HepG2 (cell line): Measurements from ENCODE around the gene PLET1. TPM values are rescaled to one million over a fixed set of nuclear protein-coding genes. Genes with fewer than 3 reads are reported as not detected.
A peak's percentile ranks its signal among the peaks of the same experiment; 100 is the strongest.

Experiments used
- ATAC-seq: fragments of 200-7000 bp; cut with Tn5 transposase; 3 replicates; pipeline ENCODE4 v1.9.1; 2020; ENCODE audit warnings: mild to moderate bottlenecking, moderate library complexity
- BruUV-seq: library from RNA; stranded (reverse); fragments of 400-500 nt; replicated peaks from 2 replicates; lab custom pipeline; 2021; lab: Mats Ljungman, UMichigan
- CTCF ChIA-PET: fragments of 300-600 bp; formaldehyde crosslinking; extraction: SDS; loops from one replicate; lab custom pipeline; 2021; ENCODE audit warnings: low total read pairs, inconsistent platforms, low intra/inter-chr PET ratio; lab: Yijun Ruan, JAX
- POLR2A ChIA-PET: fragments of 350-600 bp; sonication (Branson Sonifier 250); formaldehyde crosslinking; loops from one replicate; lab custom pipeline; 2020; ENCODE audit warnings: antibody characterized with exemption, inconsistent platforms; lab: Yijun Ruan, JAX
- DNase-seq: peaks from one replicate; pipeline ENCODE4 v3.0.0-alpha.2; 2015; ENCODE audit warnings: low spot score
- FAIRE-seq: peaks from 3 replicates; lab custom pipeline; 2011; peaks lifted over from hg19 to GRCh38; lab: Jason Lieb, UNC
- H2AFZ ChIP-seq: one replicate; pipeline ENCODE4 v1.6.1; 2011; ENCODE audit warnings: low read length, inconsistent platforms
- H3K27ac ChIP-seq: fragments of 300-600 bp; 3 replicates; pipeline ENCODE4 v1.8.0; 2011; ENCODE audit warnings: mixed run types, mild to moderate bottlenecking, mixed read lengths, low read length, inconsistent platforms; ENCODE audit not compliant: insufficient read depth; ENCODE audit errors: extremely low read length
- H3K27me3 ChIP-seq, 2 experiments: fragments of 200-600 bp in 1 of 2; 2 replicates in 1 of 2; 3 replicates in 1 of 2; pipeline versions ENCODE4 v1.6.0 to v1.8.0; 2011; ENCODE audit warnings: low read length in 2 of 2, mild to moderate bottlenecking in 2 of 2, moderate library complexity in 2 of 2, inconsistent platforms in 1 of 2; ENCODE audit not compliant: insufficient read depth in 2 of 2, control insufficient read depth in 1 of 2
- H3K36me3 ChIP-seq, 2 experiments: fragments of 200-600 bp in 1 of 2; replicated peaks in 1 of 2; 2 replicates in 1 of 2; 3 replicates in 1 of 2; pipeline versions ENCODE4 v1.5.1 to v1.8.0; 2011; ENCODE audit warnings: low read length in 2 of 2, inconsistent platforms in 1 of 2; ENCODE audit not compliant: insufficient read depth in 2 of 2, control insufficient read depth in 1 of 2
- H3K4me1 ChIP-seq: 2 replicates; pipeline ENCODE4 v1.5.1; 2012; ENCODE audit warnings: low read length, inconsistent platforms; ENCODE audit not compliant: insufficient read depth
- H3K4me2 ChIP-seq: 2 replicates; pipeline ENCODE4 v1.6.0; 2011; ENCODE audit warnings: low read depth, low read length, inconsistent platforms
- H3K4me3 ChIP-seq, 3 experiments: fragments of 200-600 bp in 1 of 3; sonication (generic), shearing (Covaris generic) in 1 of 3; replicated peaks in 1 of 3; 2 replicates each; pipeline ENCODE4 v1.5.1; 2011 to 2016; ENCODE audit warnings: low read length in 3 of 3, inconsistent platforms in 2 of 3, low read depth in 2 of 3, mild to moderate bottlenecking in 2 of 3, control low read depth in 1 of 3, mixed read lengths in 1 of 3; ENCODE audit not compliant: insufficient read depth in 1 of 3
- H3K79me2 ChIP-seq: one replicate; pipeline ENCODE4 v1.6.1; 2011; ENCODE audit warnings: low read length, inconsistent platforms; ENCODE audit not compliant: insufficient read depth
- H3K9ac ChIP-seq: 2 replicates; pipeline ENCODE4 v1.6.0; 2011; ENCODE audit warnings: mild to moderate bottlenecking, low read depth, low read length, inconsistent platforms; ENCODE audit not compliant: insufficient read depth
- H3K9me3 ChIP-seq: 2 replicates; pipeline ENCODE4 v1.5.1; 2012; ENCODE audit warnings: mild to moderate bottlenecking, low read length
- H4K20me1 ChIP-seq: 2 replicates; pipeline ENCODE4 v1.6.0; 2011; ENCODE audit warnings: inconsistent platforms, mild to moderate bottlenecking, low read length, moderate library complexity; ENCODE audit not compliant: insufficient read depth
- CENPBD1 ChIP-seq: sonication (generic); formaldehyde crosslinking; IDR thresholded peaks from 2 replicates; pipeline ENCODE4 v1.8.0; 2022; ENCODE audit warnings: missing genetic modification reagents, low read depth, mild to moderate bottlenecking, borderline replicate concordance
- RAD21 ChIP-seq: fragments of 450-650 bp; formaldehyde crosslinking; IDR thresholded peaks from 2 replicates; pipeline ENCODE4 v1.5.0; 2020; ENCODE audit warnings: mild to moderate bottlenecking
- SP1 ChIP-seq, 2 experiments: fragments of 450-650 bp in 1 of 2; sonication (generic) in 1 of 2; formaldehyde crosslinking in 1 of 2; IDR thresholded peaks; 2 replicates each; pipeline versions ENCODE4 v1.4.0 to v1.6.1; 2016 to 2020; ENCODE audit warnings: missing genetic modification reagents in 1 of 2
- TSC22D2 ChIP-seq: sonication (generic); formaldehyde crosslinking; IDR thresholded peaks from 2 replicates; pipeline ENCODE4 v1.5.1; 2020; ENCODE audit warnings: missing genetic modification reagents, mild to moderate bottlenecking, borderline replicate concordance
- ZFP82 ChIP-seq: sonication (generic); formaldehyde crosslinking; IDR thresholded peaks from 2 replicates; pipeline ENCODE4 v1.5.1; 2020; ENCODE audit warnings: mild to moderate bottlenecking, missing genetic modification reagents, borderline replicate concordance
- ZNF274 ChIP-seq: sonication (generic); formaldehyde crosslinking; IDR thresholded peaks from 2 replicates; pipeline ENCODE4 v1.5.1; 2020; ENCODE audit warnings: mild to moderate bottlenecking, missing genetic modification reagents
- ZNF296 ChIP-seq: sonication (generic); formaldehyde crosslinking; conservative IDR thresholded peaks from 2 replicates; pipeline ENCODE4 v1.5.0; 2020; ENCODE audit warnings: mild to moderate bottlenecking, missing genetic modification reagents
- ZNF44 ChIP-seq: sonication (generic); formaldehyde crosslinking; IDR thresholded peaks from 2 replicates; pipeline ENCODE4 v1.5.1; 2020; ENCODE audit warnings: mild to moderate bottlenecking, missing genetic modification reagents
- ZNF580 ChIP-seq: IDR thresholded peaks from 2 replicates; pipeline ENCODE4 v1.6.1; 2016; ENCODE audit warnings: low read depth, borderline replicate concordance
- ZNF792 ChIP-seq: IDR thresholded peaks from 2 replicates; pipeline ENCODE4 v1.6.1; 2016
- WGBS: methylation state at CpG from one replicate; pipeline ENCODE4 v1.1.6; 2017; ENCODE audit warnings: low lambda C conversion rate; 5-methylcytosine and 5-hydroxymethylcytosine counted together
- in situ Hi-C: cut with HindIII; loops from 2 replicates; pipeline ENCODE4 v1.10.0; 2017; ENCODE audit warnings: low pct_unique_long_range_greater_than_20kb; ENCODE audit not compliant: extremely low pct_ligation_motif_present
- intact Hi-C: fragments of 100-400 bp; cut with micrococcal nuclease; formaldehyde crosslinking; loops from one replicate; pipeline ENCODE4 v1.10.0; 2022; ENCODE audit not compliant: unreplicated experiment
- polyA plus RNA-seq, 8 experiments: library from polyadenylated mRNA; depleted of rRNA in 3 of 8; stranded (reverse) in 7 of 8; unstranded in 1 of 8; fragments of >200 nt; fragmentation: Illumina TruSeq in 4 of 8; extraction: Trizol in 4 of 8; gene quantifications; 2 replicates each; pipeline versions ENCODE4 v1.2.1 to v1.2.3, GENCODE V29; 2011 to 2016; ENCODE audit warnings: low read depth in 4 of 8, missing spikeins in 1 of 8, mixed read lengths in 1 of 8; ENCODE audit not compliant: insufficient read depth in 1 of 8
- total RNA-seq, 5 experiments: library from RNA; depleted of rRNA; stranded (reverse); fragments of >200 nt; fragmentation: Illumina TruSeq; extraction: Trizol; gene quantifications; 2 replicates each; pipeline ENCODE4 v1.2.3, GENCODE V29; 2016; ENCODE audit warnings: low read depth in 1 of 5
- TF ChIP-seq, protein P1 (sequence below): sonication (generic); formaldehyde crosslinking; IDR thresholded peaks from 2 replicates; pipeline ENCODE4 v1.5.0; 2020; ENCODE audit warnings: mild to moderate bottlenecking, missing genetic modification reagents, moderate library complexity
- TF ChIP-seq, protein P2 (sequence below): sonication (generic); formaldehyde crosslinking; IDR thresholded peaks from 2 replicates; pipeline ENCODE4 v1.4.0; 2020; ENCODE audit warnings: missing genetic modification reagents, mild to moderate bottlenecking, borderline replicate concordance
- TF ChIP-seq, protein P3 (sequence below): sonication (generic); formaldehyde crosslinking; IDR thresholded peaks from 2 replicates; pipeline ENCODE4 v1.5.0; 2020; ENCODE audit warnings: missing genetic modification reagents
- TF ChIP-seq, protein P4 (sequence below): sonication (generic); formaldehyde crosslinking; IDR thresholded peaks from 2 replicates; pipeline ENCODE4 v1.5.1; 2020; ENCODE audit warnings: missing genetic modification reagents, mild to moderate bottlenecking, borderline replicate concordance

Gene PLET1
- total and polyA plus RNA-seq, 2 of the 13 experiments (the other 11 are each of a cell fraction or from before 2014, with no cell fraction given): not detected

- Histone ChIP-seq H3K4me3 (peak overlapping the region; percentile 33 to 62 (median 46); a peak in 5 of 6 replicates), H3K4me2 (peak overlapping the region; percentile 96), H3K36me3 (no peaks in the 10 kb centered on the region), H3K27me3 (no peaks in the 10 kb centered on the region), H2AFZ (peak overlapping the region; percentile 78), H3K4me1 (peaks cover 23% of the 10 kb centered on the region), H3K27ac (no peak overlapping the region), H3K9ac (0 out of 2 replicates have a peak overlapping the region, but pooled peaks have one; percentile 0), H3K9me3 (no peaks in the 10 kb centered on the region), H3K79me2 (no peaks in the 10 kb centered on the region), H4K20me1 (no peaks in the 10 kb centered on the region)
- POLR2A ChIA-PET: interaction anchor here (1.0 kb wide), 1 partner anchor 59 kb away, joined by 5 read pairs; no protein-coding TSS in a partner anchor
- DNase-seq: peak; percentile 30
- intact Hi-C loops (loop anchor here (1.0 kb wide), 2 partner anchors 61 to 167 kb away; no protein-coding TSS in a partner anchor), in situ Hi-C loops (loop anchor here (5.0 to 10.0 kb wide), 3 partner anchors 58 to 1005 kb away; no protein-coding TSS in a partner anchor)
- FAIRE-seq: no peak
- BruUV-seq: no TSS peak
- CTCF ChIA-PET: interaction anchor here (1.1 to 7.1 kb wide), 3 partner anchors 35 to 166 kb away, joined by 3 to 128 read pairs (median 10); no protein-coding TSS in a partner anchor
- 0% methylated on average over 5 of the region's 15 CpGs for WGBS
- peak; percentile 87 for ATAC-seq
- TF ChIP-seq CENPBD1 (CRISPR knock-in tag) (no peak), ZNF792 (no peak), ZNF296 (CRISPR knock-in tag) (no peak), ZNF44 (CRISPR knock-in tag) (no peak), ZFP82 (CRISPR knock-in tag) (no peak), ZNF274 (CRISPR knock-in tag) (no peak), SP1 (IDR thresholded peaks at IDR 0.05) (no peak), SP1 (CRISPR knock-in tag; IDR thresholded peaks at IDR 0.05) (no peak), RAD21 (CRISPR knock-in tag) (peak; percentile 51), TSC22D2 (no peak), ZNF580 (CRISPR knock-in tag) (0 out of 2 replicates have a peak, but pooled peaks have one; percentile 29)
- TF ChIP-seq, protein P1, sequence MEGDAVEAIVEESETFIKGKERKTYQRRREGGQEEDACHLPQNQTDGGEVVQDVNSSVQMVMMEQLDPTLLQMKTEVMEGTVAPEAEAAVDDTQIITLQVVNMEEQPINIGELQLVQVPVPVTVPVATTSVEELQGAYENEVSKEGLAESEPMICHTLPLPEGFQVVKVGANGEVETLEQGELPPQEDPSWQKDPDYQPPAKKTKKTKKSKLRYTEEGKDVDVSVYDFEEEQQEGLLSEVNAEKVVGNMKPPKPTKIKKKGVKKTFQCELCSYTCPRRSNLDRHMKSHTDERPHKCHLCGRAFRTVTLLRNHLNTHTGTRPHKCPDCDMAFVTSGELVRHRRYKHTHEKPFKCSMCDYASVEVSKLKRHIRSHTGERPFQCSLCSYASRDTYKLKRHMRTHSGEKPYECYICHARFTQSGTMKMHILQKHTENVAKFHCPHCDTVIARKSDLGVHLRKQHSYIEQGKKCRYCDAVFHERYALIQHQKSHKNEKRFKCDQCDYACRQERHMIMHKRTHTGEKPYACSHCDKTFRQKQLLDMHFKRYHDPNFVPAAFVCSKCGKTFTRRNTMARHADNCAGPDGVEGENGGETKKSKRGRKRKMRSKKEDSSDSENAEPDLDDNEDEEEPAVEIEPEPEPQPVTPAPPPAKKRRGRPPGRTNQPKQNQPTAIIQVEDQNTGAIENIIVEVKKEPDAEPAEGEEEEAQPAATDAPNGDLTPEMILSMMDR: peak; percentile 80
- TF ChIP-seq, protein P2, sequence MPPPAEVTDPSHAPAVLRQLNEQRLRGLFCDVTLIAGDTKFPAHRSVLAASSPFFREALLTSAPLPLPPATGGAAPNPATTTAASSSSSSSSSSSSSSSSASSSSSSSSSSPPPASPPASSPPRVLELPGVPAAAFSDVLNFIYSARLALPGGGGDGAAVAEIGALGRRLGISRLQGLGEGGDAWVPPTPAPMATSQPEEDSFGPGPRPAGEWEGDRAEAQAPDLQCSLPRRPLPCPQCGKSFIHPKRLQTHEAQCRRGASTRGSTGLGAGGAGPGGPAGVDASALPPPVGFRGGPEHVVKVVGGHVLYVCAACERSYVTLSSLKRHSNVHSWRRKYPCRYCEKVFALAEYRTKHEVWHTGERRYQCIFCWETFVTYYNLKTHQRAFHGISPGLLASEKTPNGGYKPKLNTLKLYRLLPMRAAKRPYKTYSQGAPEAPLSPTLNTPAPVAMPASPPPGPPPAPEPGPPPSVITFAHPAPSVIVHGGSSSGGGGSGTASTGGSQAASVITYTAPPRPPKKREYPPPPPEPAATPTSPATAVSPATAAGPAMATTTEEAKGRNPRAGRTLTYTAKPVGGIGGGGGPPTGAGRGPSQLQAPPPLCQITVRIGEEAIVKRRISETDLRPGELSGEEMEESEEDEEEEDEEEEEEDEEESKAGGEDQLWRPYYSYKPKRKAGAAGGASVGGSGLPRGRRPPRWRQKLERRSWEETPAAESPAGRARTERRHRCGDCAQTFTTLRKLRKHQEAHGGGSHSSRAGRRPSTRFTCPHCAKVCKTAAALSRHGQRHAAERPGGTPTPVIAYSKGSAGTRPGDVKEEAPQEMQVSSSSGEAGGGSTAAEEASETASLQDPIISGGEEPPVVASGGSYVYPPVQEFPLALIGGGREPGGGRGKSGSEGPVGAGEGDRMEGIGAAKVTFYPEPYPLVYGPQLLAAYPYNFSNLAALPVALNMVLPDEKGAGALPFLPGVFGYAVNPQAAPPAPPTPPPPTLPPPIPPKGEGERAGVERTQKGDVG: no peak
- TF ChIP-seq, protein P3, sequence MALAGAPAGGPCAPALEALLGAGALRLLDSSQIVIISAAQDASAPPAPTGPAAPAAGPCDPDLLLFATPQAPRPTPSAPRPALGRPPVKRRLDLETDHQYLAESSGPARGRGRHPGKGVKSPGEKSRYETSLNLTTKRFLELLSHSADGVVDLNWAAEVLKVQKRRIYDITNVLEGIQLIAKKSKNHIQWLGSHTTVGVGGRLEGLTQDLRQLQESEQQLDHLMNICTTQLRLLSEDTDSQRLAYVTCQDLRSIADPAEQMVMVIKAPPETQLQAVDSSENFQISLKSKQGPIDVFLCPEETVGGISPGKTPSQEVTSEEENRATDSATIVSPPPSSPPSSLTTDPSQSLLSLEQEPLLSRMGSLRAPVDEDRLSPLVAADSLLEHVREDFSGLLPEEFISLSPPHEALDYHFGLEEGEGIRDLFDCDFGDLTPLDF (CRISPR knock-in tag): no peak
- TF ChIP-seq, protein P4, sequence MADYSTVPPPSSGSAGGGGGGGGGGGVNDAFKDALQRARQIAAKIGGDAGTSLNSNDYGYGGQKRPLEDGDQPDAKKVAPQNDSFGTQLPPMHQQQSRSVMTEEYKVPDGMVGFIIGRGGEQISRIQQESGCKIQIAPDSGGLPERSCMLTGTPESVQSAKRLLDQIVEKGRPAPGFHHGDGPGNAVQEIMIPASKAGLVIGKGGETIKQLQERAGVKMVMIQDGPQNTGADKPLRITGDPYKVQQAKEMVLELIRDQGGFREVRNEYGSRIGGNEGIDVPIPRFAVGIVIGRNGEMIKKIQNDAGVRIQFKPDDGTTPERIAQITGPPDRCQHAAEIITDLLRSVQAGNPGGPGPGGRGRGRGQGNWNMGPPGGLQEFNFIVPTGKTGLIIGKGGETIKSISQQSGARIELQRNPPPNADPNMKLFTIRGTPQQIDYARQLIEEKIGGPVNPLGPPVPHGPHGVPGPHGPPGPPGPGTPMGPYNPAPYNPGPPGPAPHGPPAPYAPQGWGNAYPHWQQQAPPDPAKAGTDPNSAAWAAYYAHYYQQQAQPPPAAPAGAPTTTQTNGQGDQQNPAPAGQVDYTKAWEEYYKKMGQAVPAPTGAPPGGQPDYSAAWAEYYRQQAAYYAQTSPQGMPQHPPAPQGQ (CRISPR knock-in tag): no peak
Measured at GRCh38 chr11:112279901-112280267, 19.2 kb upstream of the PLET1 start.
